Adrenal gland (tissue), 5 donors: Measurements from ENCODE around the gene GGTLC2.

Experiments used
- CTCF ChIP-seq, 6 experiments: fragments of 450-650 bp in 4 of 6; fragments of 200-600 bp in 2 of 6; sonication (generic) in 1 of 6; IDR thresholded peaks; 1 replicate in 5 of 6; 2 replicates in 1 of 6; pipeline versions ENCODE4 v1.5.1 to v1.8.0; 2016 to 2021; ENCODE audit warnings: antibody characterized with exemption in 6 of 6, mild to moderate bottlenecking in 2 of 6, moderate library complexity in 1 of 6
- POLR2A ChIP-seq, 2 donors: fragments of 450-650 bp; IDR thresholded peaks; one replicate each; pipeline ENCODE4 v1.6.1; 2017; ENCODE audit warnings: antibody characterized with exemption in 2 of 2, mild to moderate bottlenecking in 2 of 2, moderate library complexity in 1 of 2
- donor health status: DM: no; HTN: no; CAD: no.

- no peak for TF ChIP-seq CTCF (IDR thresholded peaks at IDR 0.05)
- TF ChIP-seq POLR2A (IDR thresholded peaks at IDR 0.05), result no peak
Observed at GRCh38 chr22:22598144-22598543, 46.3 kb upstream of the GGTLC2 start.
